HG02981 (cell line): ENCODE measurements around the gene FITM2.
"Not testable (repeated sequence)": the region's sequence is repeated elsewhere in the genome, so short reads cannot be mapped to it uniquely, and the experiment has no call there.

Source experiments
- ATAC-seq: cut with Tn5 transposase; IDR thresholded peaks from one replicate; pipeline ENCODE4 v1.9.1; 2021; ENCODE audit warnings: mild to moderate bottlenecking, moderate library complexity; ENCODE audit not compliant: unreplicated experiment

FITM2 gene

GRCh38 chr20:44334709-44335108 lies 23.7 kb upstream of the FITM2 start:
- no peak for ATAC-seq

GRCh38 chr20:44334306-44334705 lies 23.3 kb upstream of the FITM2 start:
- ATAC-seq: no peak

- ATAC-seq: no peak
Measured at GRCh38 chr20:44331201-44331600, 20.2 kb upstream of the FITM2 start.

- ATAC-seq: no peak
Measured at GRCh38 chr20:44328428-44328827, 17.4 kb upstream of the FITM2 start.

- ATAC-seq: not testable (repeated sequence)
Measured at GRCh38 chr20:44327748-44328147, 16.7 kb upstream of the FITM2 start.

GRCh38 chr20:44326391-44327159 lies 15.6 kb upstream of the FITM2 start:
- ATAC-seq: no peak

GRCh38 chr20:44324343-44324742 lies 13.3 kb upstream of the FITM2 start:
- no peak for ATAC-seq

- ATAC-seq: no peak
Measured at GRCh38 chr20:44319839-44320422, 8.9 kb upstream of the FITM2 start.

- ATAC-seq: no peak
Measured at GRCh38 chr20:44314870-44315269, 3.9 kb upstream of the FITM2 start.

- no peak for ATAC-seq
Measured at GRCh38 chr20:44309763-44310663, 989 bp downstream of the FITM2 start.

GRCh38 chr20:44306927-44307326 lies 4.1 kb downstream of the FITM2 start:
- no peak for ATAC-seq

- no peak for ATAC-seq
Measured at GRCh38 chr20:44304383-44304782, 6.6 kb downstream of the FITM2 start.

- ATAC-seq: no peak
Measured at GRCh38 chr20:44302736-44303135, 8.3 kb downstream of the FITM2 start.

- ATAC-seq: no peak
Measured at GRCh38 chr20:44302026-44302669, 8.9 kb downstream of the FITM2 start.

GRCh38 chr20:44301285-44301684 lies 9.7 kb downstream of the FITM2 start:
- ATAC-seq: no peak

- ATAC-seq: not testable (repeated sequence)
Measured at GRCh38 chr20:44299011-44299535, 11.9 kb downstream of the FITM2 start.

- no peak for ATAC-seq
Measured at GRCh38 chr20:44297721-44298120, 13.3 kb downstream of the FITM2 start.

GRCh38 chr20:44296011-44296410 lies 15.0 kb downstream of the FITM2 start:
- ATAC-seq: no peak

GRCh38 chr20:44291754-44292153 lies 19.2 kb downstream of the FITM2 start:
- ATAC-seq: no peak

- ATAC-seq: no peak
Measured at GRCh38 chr20:44288252-44288651, 22.8 kb downstream of the FITM2 start.
